Activated T-cell treated with anti-CD3 and anti-CD28 coated beads, Interleukin-2, amount 50 U/mL, for 1 hour (primary cell): ENCODE data around the gene SATB1.

Experiments
- DNase-seq: peaks from one replicate; pipeline ENCODE4 v3.0.0-alpha.2; 2020

The SATB1 gene

DNA sequence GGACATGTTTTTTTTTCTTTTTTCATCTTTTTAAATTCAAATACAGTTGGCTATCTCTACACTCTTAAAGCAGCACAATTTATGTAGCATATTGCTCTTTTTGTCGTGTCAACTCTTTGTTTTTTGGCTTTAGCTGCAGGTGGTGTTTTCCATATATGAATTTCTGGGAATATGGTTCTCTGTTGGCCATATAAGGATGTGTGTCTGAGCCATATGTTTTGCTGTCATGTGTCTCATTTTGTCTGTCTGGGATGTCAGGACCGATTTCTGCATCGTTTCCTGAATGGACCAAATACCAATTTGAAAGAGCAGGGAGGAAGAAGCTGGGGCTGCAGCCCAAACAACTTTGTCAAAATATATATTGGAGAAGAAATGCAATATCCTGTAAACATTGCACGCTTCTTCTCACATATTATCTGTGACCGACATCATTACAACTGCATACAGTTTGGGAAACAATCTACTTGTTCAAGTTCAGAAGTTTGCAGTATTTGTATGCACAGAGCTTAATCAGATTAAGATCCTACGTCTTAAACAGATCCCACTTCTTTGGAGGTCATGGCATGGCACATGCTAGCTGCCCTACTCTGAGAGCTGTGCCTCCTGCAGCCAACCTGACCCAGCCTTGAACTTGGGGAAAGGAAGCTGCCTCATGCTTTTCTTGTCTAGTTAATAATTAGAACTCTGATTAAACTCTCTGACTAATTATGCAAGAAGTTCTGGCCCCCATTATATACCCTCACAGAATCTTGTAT is 4.0 kb upstream of the SATB1 start:
- no peak for DNase-seq

DNA sequence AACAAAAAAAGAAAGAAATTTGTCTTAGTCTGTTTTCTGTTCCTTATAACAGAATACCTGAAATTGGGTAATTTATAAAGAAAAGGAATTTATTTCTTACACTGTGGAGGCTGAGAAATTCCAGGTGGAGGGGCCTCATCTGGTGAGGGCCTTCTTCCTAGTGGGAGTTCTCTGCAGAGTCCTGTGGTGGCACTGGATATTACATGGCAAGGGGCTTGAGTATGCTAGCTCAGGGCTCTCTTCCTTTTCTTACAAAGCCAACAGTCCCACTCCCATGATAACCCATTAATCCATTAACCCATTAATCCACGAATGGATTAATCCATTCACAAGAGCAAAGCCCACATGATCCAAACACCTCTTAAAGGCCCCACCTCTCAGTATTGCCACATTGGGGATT is 2.9 kb upstream of the SATB1 start:
- no peak for DNase-seq

DNA sequence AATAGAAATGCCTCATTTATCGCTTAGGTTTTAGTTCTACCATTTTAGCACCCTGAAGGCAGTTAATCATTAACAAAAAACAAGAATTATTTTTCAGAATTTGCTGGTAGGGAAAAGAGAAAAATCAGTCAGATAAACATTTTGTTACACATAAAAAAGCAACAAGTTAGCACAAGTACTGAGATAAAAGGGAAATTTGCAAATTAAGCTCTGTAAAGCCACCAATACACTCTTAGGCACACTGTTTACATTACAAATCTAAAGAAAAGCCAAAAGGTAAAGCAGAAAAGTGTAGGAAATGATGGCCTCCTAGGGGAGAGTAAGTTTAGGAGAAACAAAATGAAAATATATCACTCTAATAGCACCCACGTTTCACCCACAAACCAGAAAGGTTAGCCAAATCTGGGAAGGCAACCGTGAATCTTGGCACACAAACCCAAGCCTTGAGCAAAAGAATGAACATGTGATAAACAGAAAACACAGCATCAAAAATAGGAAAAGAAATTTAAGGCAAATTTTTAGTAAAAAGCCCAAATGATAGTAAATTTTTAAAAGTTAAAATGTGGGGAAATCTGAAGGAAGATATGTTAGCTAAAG is 1.6 kb upstream of the SATB1 start:
- DNase-seq = no peak

DNA sequence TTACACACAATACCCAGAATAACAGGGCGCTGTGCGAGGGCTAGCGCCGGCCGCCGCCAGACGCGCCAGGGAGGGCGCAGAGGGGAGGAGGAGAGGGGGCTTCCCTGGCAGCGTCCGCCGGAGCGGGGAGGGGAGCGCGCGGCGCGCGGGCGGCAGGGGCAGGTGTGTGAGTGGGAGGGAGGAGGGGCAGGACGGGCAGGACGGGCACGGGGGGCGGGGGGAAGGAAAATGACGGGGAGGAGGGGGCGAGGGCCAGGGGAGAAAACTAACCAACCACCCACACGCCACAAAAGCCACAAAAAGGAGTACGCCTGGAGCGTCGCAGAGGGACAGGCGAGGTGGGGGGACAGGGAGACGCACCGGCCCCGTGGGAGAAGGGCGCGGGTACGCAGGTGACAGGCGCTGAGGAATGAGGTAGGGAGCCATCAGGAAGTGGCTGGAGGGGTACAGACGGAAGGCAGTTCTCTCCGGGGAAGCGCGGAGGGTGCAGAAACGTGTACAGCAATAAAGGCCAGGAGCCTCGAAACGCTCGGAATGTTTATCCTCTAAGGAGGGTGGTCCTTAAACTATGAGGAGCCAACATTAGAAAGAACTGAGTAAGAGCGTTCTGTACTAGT is 610 bp upstream of the SATB1 start:
- DNase-seq = peak; percentile 81

DNA sequence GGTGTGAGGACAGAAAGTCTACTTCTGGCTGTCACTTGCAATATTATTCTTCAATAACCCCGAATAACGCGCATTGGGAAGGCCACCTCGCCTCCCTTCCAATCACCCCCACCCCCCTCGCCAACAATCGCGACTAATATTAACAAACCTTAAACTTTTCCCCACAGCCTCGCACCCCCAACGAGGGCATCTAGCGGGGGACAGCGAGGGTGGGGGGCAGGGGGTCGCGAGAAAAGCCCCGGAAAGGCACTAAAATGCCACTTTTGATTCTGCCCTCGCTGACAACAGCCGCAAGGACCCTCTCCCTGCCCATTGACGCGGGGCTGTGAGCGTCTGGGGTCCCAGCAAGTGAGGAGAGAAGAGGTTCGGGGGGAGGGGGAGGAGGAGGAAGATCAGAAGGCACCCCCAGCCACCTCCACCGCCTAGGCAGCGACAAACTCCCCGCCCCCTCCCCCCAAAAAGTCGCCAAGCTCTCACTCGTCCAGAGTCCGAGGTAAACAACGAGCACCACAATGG is 868 bp downstream of the SATB1 start:
- DNase-seq = peak; percentile 47

DNA sequence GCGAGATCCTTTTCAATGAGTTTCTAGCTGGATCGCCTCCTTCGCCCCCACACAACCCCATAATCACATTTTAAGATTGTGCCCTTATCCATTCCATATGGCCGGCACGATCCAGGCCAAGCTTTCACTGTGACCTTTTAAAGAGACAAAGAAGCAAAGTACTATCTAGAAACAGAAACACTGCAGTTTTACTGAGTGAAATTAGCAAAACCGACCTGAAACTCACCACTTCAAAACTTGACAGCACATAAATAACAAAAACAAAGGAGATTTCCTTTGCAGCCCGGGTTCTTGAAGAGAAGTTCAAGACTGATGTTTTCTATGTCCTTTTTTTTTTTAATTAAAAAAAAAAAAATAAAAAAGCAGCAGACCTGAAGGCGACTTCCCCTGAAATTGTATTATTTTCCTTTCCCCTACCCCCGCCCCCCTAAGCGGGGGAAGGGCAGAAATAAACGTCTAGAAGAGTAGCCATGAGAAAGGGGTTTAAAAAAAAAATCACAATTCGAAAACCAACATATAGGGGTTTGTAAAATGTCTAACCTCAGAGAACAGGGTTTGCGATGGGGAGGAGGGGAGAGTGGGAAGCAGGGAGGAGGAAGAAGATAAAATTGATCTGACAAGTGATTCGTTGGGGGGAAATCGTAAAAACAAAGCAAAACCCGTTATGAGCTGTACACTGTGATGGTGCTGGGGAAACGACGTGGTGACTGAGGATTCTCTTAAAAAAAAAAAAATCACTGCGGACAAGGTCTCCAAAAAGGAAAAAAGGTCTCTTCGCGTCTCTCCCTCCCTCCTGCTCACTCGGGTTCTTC is 1.5 kb downstream of the SATB1 start:
- peak; percentile 44 for DNase-seq

DNA sequence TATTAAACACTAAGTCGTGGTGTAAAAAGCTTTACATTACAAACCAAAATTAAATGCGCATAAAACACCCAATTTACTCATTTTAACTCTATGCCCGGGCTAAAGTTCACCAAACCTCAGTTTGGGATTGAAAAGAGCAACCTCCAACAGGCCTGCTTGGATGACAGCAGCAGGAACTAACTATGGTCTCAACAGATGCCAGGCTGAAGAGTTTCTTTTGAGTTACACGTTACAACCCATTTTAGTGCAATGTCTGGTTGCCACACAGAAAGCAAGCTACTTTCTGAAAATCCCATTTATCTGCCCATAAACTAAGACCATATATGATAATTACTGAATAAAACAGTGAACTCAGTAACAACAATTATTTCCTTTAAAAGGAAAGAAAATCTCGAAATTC is 2.2 kb downstream of the SATB1 start:
- DNase-seq = no peak

DNA sequence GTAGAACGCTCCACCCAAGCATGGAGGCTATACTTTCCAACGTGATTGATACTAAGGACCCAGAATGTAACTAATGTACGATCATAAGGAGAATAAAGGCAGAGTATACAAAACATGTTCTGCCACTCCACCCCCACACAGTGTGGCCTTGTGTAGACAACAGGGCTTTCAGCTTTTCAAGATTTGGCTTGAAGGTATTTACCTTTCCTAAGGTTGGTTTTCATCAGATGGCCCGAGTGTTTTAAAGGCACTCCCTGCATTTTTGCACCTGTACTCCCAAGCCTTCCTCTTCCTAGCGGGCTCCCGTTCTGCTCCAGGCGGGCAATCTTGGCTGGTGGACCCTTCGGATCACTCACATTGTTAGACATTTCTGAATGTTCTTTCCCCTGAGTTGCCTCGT is 4.6 kb downstream of the SATB1 start:
- DNase-seq = no peak

DNA sequence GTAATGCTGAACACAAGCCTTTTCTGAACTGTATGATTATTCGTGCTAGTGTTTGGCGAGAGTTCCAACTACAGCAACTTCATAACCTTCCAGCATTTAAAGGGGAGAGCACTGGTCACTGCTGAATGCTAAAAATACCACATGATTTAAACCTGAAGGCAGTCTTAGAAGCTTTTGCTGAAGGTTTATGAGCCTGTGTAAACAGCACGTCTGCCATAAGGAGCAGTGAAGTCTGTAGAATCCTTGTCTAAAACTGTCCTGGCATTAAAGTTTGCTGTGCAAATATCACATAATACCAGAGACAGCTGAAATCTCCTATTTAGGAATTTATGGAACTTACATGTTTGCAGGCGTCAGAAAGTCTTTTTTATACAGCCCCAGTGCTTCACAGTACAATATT is 5.9 kb downstream of the SATB1 start:
- DNase-seq = no peak

DNA sequence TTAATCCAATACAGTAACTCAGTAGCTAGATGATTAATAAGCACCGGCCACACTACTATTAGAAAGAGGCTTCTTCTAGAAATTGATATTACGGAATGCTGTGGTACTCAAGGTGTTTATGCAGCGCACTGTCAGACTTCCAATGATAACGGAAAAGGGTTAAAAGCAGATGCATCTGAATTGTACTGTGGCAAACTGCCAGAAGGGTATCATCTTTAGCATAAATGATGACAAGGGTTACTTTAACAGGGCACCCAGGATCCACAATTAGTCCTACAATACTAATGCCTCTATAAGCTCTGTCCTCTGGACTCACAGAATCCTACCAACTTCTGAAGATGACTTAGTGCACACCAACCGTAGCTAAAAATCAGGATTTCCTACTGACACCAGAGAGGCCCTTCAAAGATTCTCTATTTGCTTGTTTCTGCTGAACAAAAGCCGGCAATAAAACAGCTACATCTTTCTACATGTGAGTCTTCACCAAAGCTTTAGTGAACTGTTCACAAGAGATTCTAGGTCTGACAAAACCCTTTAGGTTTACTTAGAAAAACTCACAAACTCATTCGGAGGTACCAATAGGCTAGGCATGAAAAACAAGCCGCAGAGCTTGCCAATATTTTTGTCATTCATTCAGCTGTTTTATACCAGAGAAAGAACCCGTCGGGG is 7.1 kb downstream of the SATB1 start:
- DNase-seq = no peak

DNA sequence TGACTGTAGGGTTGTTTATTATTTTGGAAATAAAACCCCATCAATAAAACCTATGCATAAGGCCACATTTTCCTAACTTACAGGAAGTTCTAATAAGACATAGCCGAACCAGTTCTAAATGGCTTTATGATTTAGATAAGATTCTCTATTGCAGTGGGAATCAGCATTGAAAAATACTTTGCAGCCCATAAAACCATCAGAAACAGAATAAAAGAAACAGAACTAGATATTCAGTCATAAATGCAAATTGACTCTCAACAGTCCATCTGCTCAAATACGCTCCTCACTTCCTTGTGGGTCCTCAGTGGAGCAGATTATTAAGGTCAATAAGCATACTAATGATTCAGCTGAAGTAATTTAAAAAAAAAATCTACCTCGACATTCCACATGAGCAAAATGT is 8.8 kb downstream of the SATB1 start:
- DNase-seq = no peak

DNA sequence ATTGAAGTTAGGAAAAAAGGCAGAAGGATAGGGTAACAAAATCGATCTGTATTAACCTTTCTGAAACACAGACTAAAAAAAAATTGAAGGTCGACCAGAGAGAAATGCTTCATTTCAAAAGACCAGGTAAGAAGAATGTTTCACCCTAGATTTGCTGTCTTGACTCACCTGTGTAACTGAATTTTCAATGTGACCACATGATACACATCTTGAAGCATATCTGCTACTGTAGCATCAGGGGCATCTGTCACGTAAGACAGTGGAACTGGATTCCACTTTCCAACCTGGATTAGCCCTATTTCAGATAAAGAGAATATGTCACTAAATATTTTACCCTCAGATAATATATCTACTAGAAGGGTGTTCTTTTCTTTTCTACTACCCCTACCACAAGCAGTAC is 9.3 kb downstream of the SATB1 start:
- DNase-seq = no peak

DNA sequence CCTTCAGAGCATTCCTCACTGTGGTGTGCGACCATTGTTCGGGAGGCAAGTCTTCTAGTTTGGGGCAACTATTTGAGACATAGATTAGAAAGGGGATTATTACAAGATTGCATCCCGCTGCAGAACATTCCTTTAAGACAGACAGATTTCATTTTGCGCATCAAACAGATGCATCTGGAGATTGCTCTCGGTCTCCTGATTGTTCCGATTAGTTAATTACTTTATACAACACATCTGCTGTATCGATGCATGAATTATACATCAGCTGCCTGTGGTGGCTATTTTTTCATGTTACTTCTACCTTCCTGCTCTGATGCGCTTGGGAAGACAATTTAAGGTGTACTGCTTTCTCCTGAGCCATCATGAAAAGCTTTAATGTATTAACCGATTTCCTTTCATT is 10.0 kb downstream of the SATB1 start:
- no peak for DNase-seq

DNA sequence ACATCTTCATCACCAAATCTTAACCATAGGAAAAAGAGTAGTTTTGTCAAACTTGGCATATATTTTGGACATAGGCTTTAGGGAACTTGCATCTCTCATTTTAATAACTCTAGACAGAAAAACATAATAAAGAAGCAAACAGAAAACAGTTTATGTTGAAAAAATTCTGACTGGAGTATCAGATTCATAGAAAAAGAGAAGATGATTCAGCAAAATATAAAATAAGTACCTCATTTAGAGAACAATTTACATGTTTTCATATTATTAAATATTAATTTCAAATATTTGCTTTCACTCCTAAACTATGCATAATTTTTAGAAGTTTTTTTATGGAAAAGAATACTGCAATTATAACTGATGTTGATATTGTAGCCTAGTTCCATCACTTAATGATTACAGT is 12.5 kb downstream of the SATB1 start:
- no peak for DNase-seq

DNA sequence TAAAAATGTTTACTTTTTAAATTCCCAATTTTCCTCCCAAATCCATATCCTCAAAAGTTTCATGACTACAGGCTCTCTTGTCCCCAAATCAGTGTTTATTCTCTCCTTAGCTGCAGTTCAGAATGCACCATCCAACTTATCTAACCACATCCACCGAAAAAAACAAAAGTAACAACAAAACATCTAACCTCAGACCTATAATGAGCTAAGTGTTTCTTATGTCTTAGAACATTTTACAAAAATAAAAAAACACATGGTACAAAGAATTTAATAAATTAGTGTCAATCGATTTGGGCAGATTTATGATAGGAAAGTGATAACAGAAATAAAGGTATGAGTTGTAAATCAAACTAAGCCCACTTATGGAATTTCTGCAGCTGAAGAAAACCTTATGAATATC is 13.6 kb downstream of the SATB1 start:
- DNase-seq = no peak

DNA sequence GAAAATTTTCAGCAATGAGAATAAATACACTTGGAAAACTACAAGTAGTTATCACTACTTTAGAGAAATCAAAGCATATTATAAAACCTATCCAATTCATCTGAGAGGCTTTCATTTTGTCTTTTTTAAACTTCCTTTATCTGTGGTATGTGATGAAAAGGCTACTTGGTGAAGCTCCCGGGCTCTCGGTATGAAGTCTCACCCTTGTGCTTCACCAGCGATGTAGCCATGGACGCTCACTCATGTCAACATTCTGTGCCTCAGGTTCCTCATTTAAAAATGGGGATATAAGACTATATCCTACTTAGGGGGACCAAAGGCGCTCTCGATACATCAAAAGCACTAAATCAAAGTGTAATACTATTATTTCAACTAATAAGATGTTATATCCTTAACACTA is 14.9 kb downstream of the SATB1 start:
- DNase-seq = no peak

DNA sequence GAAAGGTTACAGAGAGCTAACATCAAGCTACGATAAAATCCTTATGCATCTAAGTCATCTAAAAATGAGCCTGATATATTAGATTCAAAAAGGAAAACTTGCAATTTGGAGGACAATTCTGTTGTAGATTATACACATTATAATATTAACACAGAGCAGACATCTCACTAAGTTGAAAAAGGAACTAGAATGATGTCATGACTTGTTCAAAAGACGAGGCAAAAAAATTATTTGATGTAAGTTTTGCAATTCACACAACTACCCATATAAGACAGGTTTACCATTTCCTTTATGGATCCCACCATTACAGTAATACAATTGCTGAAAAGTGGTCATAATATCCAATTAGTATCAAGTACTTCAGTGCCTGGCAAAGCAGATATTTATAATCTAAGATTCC is 15.9 kb downstream of the SATB1 start:
- no peak for DNase-seq

DNA sequence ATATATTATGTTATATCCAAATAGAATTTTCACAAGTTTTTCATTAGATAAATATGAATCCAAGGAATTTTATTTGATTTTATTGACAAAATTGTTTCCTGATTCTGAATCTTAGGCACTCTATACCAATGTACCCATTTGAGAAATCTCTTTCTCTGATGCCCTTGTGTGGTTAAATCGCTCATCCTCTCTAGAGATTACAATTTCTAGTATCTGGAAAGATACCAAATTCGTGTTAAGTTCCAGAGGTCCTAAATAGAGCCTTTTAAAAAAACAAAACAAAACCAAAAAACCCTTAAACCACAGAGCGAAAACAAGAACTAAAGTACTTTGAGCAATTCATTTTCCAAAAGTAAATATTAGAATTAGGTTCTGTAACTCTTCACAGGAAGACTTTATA is 20.0 kb downstream of the SATB1 start:
- no peak for DNase-seq

DNA sequence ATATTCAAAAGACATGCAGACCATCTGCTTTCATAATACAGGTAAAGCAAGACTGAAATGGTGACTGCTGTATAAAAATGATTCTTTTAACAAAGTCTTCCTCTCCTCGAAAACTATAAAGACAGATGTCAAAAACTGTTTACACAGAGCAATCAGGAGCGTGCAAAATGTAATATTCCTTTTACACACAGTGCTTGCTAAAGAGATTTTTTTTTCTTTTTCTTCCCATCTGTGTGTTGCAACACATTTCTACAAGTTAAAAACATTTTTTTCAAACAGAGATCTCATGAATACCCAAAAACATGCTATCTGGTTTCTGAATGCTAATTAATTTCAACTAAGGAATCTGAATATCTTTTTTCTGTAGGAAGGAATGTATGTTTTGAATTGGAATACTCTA is 22.1 kb downstream of the SATB1 start:
- no peak for DNase-seq

DNA sequence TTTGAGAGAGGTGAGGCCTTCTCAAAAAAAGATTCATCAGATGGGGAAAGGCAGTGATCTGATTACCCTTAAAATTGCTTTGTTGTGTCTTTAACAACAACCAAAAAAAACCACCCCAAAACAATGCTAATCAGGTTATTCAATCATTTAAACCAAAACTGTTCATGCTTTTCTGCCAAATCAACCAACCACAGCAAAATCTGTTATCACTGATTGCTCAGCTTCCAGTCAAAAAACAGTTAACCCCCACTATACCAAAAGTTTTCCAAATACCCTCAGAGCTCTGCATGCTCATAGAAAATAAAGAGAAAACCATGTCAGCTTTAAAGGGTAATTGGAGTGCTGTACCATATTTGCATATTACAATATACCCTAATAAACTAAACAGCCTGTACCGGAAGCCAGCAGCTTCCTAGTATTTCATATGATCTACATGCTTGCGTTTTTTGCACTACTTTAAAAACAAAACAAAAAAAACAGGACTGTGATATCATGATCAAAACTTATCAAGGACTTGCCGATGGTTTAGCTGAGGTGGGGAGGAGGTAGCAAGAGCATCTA is 22.8 kb downstream of the SATB1 start:
- no peak for DNase-seq

DNA sequence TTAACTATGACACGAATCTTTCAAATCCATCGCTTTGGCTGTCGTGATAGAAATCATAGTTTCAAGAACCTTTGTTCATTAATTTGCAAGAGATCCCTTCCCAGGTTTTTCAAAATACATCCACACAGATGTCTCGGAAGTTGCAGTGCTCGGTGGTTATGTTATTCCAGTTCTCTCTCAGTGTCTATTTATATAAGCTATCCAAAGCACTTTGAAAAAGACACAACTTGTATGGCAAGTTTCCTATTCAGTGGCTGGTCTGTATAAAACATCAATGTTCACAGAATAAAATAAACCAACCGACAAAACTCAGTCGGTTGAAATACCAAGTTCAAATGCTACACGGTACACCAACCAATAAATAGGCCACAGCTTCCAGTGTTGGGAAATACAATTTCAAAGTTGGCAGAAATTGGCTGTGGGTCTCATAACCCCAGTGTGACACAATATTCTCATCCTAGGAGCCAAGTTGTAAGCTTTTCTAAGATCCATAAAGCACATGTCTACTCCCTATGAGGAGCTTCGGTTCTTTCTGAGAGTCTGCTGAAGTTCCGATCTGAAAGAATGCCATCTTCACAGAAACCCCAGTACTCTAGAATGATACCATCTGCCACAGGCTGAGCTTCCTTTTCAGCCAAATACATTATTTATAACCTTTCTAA is 23.7 kb downstream of the SATB1 start:
- DNase-seq = no peak

DNA sequence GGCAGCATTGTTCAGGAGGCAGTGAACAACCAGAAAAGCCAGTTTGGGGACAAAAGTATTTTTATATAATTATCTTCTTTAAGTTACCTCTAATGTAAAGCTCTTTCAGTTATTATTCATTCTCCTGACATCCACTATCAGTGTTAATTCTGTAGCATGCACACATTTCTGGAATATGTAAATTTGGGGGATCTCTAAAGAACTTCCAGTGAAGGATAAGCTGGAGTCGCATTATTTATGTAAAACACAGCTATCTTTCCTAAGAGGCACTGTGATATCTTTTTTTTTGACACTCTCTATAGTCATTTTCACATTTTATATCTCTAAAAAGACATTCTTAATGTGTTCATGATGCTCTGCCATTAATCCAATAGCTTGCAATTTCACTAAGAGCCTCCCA is 26.7 kb downstream of the SATB1 start:
- no peak for DNase-seq
